Fibroblast of lung (primary cell): Measurements from ENCODE around the gene SHANK2. TPM values are rescaled to one million over a fixed set of nuclear protein-coding genes. Genes with fewer than 3 reads are reported as not detected.

ENCODE experiments used
- DNase-seq, 2 donors: peaks; one replicate each; pipeline versions ENCODE4 v3.0.0 to v3.0.0-alpha.2; 2010; ENCODE audit warnings: low read depth in 2 of 2
- H2AFZ ChIP-seq: 2 replicates; pipeline ENCODE4 v1.5.1; 2012; ENCODE audit warnings: low read length, control low read depth, inconsistent platforms
- H3K27ac ChIP-seq: 2 replicates; pipeline ENCODE4 v1.5.1; 2011; ENCODE audit warnings: low read length, control low read depth; ENCODE audit not compliant: insufficient read depth
- H3K27me3 ChIP-seq: 2 replicates; pipeline ENCODE4 v1.5.1; 2011; ENCODE audit warnings: mild to moderate bottlenecking, low read length; ENCODE audit not compliant: control insufficient read depth, insufficient read depth
- H3K36me3 ChIP-seq: 2 replicates; pipeline ENCODE4 v1.5.1; 2011; ENCODE audit warnings: low read length; ENCODE audit not compliant: control insufficient read depth, insufficient read depth
- H3K4me1 ChIP-seq: 2 replicates; pipeline ENCODE4 v1.5.1; 2011; ENCODE audit warnings: low read length; ENCODE audit not compliant: control insufficient read depth, insufficient read depth; ENCODE audit errors: extremely low read depth
- H3K4me2 ChIP-seq: 2 replicates; pipeline ENCODE4 v1.5.1; 2011; ENCODE audit warnings: low read length, control low read depth; ENCODE audit not compliant: insufficient read depth; ENCODE audit errors: extremely low read depth
- H3K4me3 ChIP-seq, 4 experiments: fragments of 200-600 bp in 1 of 4; sonication (generic) in 1 of 4; replicated peaks in 1 of 4; 2 replicates each; pipeline ENCODE4 v1.5.1; 2011 to 2016; ENCODE audit warnings: low read length in 4 of 4, low read depth in 3 of 4, mild to moderate bottlenecking in 3 of 4, control low read depth in 2 of 4, inconsistent platforms in 1 of 4, mixed read lengths in 1 of 4; ENCODE audit not compliant: insufficient read depth in 1 of 4; ENCODE audit errors: control extremely low read depth in 1 of 4
- H3K79me2 ChIP-seq: 2 replicates; pipeline ENCODE4 v1.5.1; 2012; ENCODE audit warnings: mild to moderate bottlenecking, low read length, inconsistent platforms; ENCODE audit not compliant: control insufficient read depth, insufficient read depth
- H3K9ac ChIP-seq: 2 replicates; pipeline ENCODE4 v1.5.1; 2011; ENCODE audit warnings: mild to moderate bottlenecking, low read length, control low read depth; ENCODE audit not compliant: insufficient read depth
- H3K9me3 ChIP-seq: 2 replicates; pipeline ENCODE4 v1.5.1; 2012; ENCODE audit warnings: low read depth, low read length; ENCODE audit not compliant: control insufficient read depth, insufficient read depth
- H4K20me1 ChIP-seq: 2 replicates; pipeline ENCODE4 v1.5.1; 2011; ENCODE audit warnings: low read length; ENCODE audit not compliant: control insufficient read depth, insufficient read depth; ENCODE audit errors: extremely low read depth
- CTCF ChIP-seq, 2 donors: IDR thresholded peaks in 1 of 2; conservative IDR thresholded peaks in 1 of 2; 1 replicate in 1 of 2; 2 replicates in 1 of 2; pipeline ENCODE4 v1.5.1; 2011 to 2012; ENCODE audit warnings: low read length in 2 of 2, control low read depth in 1 of 2, inconsistent platforms in 1 of 2, low read depth in 1 of 2, mild to moderate bottlenecking in 1 of 2
- EZH2 ChIP-seq: IDR thresholded peaks from 2 replicates; pipeline ENCODE4 v1.5.1; 2012; ENCODE audit warnings: low read length, control low read depth, mild to moderate bottlenecking; ENCODE audit errors: missing control alignments
- polyA plus RNA-seq, 2 donors: library from polyadenylated mRNA; depleted of rRNA in 1 of 2; stranded (reverse) in 1 of 2; unstranded in 1 of 2; fragments of >200 nt; gene quantifications; 2 replicates each; pipeline ENCODE4 v1.2.1, GENCODE V29; 2011 to 2012; ENCODE audit warnings: missing spikeins in 1 of 2
- total RNA-seq: library from RNA; depleted of rRNA; stranded (reverse); fragments of >200 nt; gene quantifications from 2 replicates; pipeline ENCODE4 v1.2.1, GENCODE V29; 2014

Gene SHANK2
- total and polyA plus RNA-seq, 2 donors (not counting 1 experiment from before 2014, with no cell fraction given), result 3.2 to 11.6 TPM

GRCh38 chr11:71223671-71224660 is 28.4 kb downstream of the SHANK2 start:
- H2AFZ ChIP-seq, result no peak overlapping the region
- TF ChIP-seq EZH2 (no peak), CTCF (conservative IDR thresholded peaks at IDR 0.05 in 1 of 2, IDR thresholded peaks at IDR 0.05 in 1 of 2; ENCODE audit: low read depth in 1 of 2, low read length in 2 of 2) (no peak)

GRCh38 chr11:71223081-71223405 is 29.3 kb downstream of the SHANK2 start:
- no peak for DNase-seq

More at GRCh38 chr11:71223671-71224660, 28.4 kb downstream of the SHANK2 start:
- Histone ChIP-seq H3K4me2 (no peak overlapping the region), H3K27ac (no peak overlapping the region), H4K20me1 (no peaks in the 10 kb centered on the region), H3K4me3 (no peak overlapping the region), H3K9ac (no peak overlapping the region), H3K9me3 (no peaks in the 10 kb centered on the region), H3K36me3 (peaks cover 1% of the 10 kb centered on the region), H3K4me1 (no peaks in the 10 kb centered on the region), H3K79me2 (no peaks in the 10 kb centered on the region), H3K27me3 (no peaks in the 10 kb centered on the region)
- no peak for DNase-seq

More at GRCh38 chr11:71223081-71223405, 29.3 kb downstream of the SHANK2 start:
- no peaks in the 10 kb centered on the region for H4K20me1 ChIP-seq
- H3K79me2 ChIP-seq, result no peaks in the 10 kb centered on the region
- H3K4me3 ChIP-seq, result no peak overlapping the region
- H2AFZ ChIP-seq, result no peak overlapping the region
- no peak overlapping the region for H3K9ac ChIP-seq
- H3K4me2 ChIP-seq, result no peak overlapping the region
- H3K27ac ChIP-seq, result no peak overlapping the region
- H3K9me3 ChIP-seq, result no peaks in the 10 kb centered on the region
- no peaks in the 10 kb centered on the region for H3K4me1 ChIP-seq
- TF ChIP-seq CTCF (conservative IDR thresholded peaks at IDR 0.05 in 1 of 2, IDR thresholded peaks at IDR 0.05 in 1 of 2; ENCODE audit: low read depth in 1 of 2, low read length in 2 of 2) (no peak), EZH2 (no peak)
- H3K27me3 ChIP-seq, result no peaks in the 10 kb centered on the region
- peaks cover 1% of the 10 kb centered on the region for H3K36me3 ChIP-seq
